SKM-1 treated with dmso at 0.1 percent for 144 hours (cell line): ENCODE results near the gene CTNNA3.
"Not testable (repeated sequence)": the region's sequence is repeated elsewhere in the genome, so short reads cannot be mapped to it uniquely, and the experiment has no call there.

Source experiments
- DNase-seq: peaks from one replicate; lab custom pipeline; 2025; ENCODE audit not compliant: unreplicated experiment; lab: John Stamatoyannopoulos, UW

The CTNNA3 gene

DNA sequence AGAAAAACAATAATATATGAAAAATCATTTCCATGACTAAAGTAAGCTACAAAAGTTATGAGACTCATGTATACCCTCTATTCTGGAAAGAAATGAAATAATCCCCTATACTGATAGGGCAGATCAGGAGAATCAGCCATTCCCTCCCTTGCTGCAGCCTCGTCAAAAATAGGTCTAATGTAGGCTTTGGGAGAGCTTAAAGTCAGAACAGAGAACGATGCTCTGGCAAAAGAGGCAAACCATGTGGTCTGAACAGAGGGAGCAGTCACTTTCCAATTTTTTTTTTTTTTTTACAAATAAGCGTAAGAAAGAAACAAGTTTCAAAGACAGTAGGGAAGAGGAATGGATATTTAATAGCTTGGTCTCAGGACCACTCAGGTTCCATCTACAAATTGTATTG lies 1232.4 kb downstream of the CTNNA3 start:
- DNase-seq = no peak

DNA sequence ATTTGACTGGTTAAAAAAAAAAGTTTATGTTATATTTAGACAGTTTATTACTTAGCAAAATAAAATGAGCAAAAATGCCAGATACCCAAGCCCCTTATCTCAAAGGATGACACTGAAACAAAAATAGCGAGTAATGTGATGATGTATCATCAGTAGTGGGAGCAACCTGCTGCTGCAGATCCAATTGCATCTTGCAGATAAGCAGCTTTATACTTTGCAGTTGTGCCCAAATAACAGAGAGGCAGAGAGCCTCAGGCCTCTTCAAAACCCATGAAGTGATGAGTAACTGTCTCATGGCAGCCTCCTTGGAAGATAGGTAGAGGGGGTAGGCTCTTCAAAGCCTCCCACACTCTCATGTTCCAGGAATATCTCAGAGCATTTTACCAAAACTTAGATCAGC lies 1238.4 kb downstream of the CTNNA3 start:
- DNase-seq = no peak

DNA sequence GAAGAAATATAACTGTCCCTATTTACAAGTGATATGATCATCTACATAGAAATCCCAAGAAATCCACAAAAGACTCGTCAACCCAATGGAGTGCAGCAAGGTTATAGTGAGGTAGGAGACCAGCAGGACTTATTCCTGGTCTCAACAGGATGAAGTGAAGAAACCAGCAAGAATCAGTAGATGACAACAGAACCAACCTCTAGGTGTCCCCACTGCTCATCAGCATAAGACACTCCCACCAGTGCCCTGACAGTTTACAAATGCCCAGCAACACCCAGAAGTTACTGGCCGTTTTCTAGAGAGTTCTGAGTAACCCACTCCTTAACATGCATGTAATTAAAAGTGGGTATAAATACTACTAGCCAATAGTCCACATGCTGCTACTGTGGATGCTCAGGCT lies 1240.7 kb downstream of the CTNNA3 start:
- DNase-seq = no peak

DNA sequence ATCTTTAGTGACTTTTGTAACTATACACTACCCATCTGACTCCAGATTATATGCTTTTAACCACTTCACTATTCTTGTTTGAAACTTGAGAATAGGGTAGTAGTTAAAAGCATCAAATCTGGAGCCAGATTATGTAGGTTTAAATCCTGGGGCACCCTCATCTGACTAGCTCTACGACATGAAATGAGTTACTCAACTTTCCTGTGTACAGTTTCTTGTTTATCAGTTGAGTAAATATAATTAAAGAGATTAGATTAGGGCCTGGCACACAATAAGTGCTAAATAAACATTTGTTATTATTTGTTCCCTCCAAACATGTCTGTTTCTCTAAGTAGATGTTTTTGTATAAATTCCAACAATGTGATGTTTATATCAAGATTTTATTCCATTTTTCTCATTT lies 1255.4 kb downstream of the CTNNA3 start:
- no peak for DNase-seq

DNA sequence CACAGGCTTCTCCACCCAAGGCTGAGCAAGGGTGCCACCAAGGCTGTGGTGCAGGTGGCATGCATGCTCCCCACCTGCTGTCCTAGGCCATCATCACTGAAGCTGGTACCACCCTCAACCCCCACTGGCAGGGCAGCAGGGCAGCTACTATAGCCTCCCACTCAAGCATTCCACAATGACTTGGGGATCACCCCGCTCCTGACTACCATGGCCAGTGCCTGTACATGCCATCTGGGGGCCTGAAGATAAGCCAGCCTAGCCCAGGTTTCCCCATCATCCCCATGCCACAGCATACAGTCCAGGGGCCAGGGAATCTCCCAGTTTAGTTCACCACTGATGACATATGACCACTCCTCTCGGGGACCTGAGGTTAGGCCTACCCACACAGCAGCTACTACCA lies 1281.1 kb downstream of the CTNNA3 start:
- no peak for DNase-seq

DNA sequence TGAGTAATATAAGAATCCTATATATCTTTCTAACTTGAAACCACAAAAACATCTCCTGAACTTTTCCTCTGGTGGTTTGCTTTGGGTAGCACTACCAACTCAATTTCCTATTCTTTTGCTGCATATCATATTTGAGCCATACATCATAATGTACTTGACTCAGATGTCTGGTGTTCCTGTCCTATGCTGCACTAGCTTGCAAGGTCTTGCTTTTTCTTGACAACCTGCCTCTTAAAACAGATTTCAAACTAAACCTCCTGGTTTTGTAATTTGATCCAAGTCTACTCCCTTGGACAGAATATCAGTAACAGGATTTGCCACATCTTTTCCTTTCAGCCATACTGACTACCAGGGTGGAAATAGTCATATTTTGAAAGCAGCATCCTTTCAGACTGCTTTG lies 1290.4 kb downstream of the CTNNA3 start:
- DNase-seq = no peak

DNA sequence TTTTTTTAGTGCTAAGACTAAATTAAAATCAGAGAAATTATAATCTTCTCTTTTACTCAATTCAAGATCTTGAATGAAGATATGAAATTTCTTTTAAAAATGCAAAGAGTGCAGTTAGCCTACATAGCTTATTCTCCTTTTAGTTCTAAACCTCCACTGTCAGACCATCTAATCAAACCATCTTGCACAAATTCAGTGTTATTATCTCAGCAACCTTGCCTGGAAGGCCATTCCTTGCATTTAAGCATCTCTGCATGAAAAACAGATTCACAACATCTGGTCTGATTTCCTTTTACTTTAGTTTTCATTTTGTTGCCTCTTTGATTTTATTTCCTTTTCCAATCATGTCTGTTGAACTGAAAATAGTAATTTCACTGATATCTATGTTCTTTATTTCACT lies 1297.3 kb downstream of the CTNNA3 start:
- DNase-seq = no peak

DNA sequence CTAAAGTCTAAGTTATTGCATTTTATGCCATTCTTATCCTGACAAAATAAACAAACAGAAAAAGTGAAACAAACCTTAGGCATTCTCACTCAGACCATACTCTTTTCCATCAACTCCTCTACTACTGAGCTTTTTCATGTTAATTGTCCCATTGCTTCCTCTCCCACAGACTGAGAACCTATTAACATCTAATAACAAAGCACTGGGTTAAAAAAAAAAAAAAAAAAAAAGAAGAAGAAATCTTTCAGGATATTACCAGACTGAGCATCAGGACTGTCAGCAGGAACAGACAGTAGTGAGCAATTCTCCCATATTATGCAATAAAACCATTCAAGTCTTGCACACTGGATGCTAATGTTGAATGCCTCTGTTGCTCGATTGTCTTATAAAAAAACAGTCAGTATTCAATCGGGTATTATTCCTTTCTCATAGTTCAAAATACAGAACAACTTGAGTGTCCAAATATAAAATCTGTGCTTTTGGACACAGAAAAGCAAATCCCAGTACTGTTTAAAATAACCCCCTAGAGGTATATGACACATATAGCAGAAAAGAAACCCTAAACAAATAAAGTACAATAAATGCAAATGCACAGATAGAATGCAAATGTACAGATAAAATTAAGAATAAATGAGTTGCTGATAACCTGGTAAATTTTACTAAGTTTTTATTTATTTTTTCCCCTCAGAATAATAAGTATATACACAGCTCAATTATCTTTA lies 1301.5 kb downstream of the CTNNA3 start:
- no peak for DNase-seq

DNA sequence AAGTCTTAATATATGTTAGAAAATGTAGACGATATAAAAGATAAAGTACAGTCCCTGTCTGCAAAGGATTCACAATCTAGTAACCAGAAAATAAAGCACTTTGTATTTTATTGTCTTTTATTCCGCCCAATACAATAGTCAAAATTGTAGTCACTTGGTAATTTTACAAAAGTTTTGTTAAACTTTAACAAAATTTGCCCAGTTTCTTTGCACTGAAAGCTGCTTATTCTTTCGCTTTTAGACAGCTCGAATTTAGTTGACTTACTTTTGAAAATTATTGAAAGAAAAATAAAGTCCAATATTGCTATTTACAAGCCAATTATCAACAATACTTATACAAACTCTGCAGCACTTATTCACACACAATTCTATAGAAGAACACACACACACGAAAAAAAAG lies 1305.1 kb downstream of the CTNNA3 start:
- no peak for DNase-seq

DNA sequence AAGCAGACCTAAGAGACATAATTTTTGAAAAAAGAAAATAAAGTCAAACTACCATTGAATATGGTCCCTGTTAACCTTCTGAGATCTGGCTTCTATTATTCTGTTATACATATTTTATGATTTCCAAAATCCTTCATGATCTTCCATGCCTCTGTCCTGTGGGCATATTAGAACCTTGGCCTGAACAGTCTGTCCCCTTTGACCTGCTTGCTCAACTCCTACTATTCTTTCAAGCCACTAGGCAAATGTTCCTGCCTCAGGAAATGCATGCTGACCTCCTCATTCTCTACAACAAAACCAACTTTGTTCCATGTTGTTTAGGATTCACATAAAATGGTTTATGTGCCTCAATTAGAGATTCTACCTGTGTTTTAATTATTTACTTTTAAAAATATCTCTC lies 1315.0 kb downstream of the CTNNA3 start:
- DNase-seq = no peak

DNA sequence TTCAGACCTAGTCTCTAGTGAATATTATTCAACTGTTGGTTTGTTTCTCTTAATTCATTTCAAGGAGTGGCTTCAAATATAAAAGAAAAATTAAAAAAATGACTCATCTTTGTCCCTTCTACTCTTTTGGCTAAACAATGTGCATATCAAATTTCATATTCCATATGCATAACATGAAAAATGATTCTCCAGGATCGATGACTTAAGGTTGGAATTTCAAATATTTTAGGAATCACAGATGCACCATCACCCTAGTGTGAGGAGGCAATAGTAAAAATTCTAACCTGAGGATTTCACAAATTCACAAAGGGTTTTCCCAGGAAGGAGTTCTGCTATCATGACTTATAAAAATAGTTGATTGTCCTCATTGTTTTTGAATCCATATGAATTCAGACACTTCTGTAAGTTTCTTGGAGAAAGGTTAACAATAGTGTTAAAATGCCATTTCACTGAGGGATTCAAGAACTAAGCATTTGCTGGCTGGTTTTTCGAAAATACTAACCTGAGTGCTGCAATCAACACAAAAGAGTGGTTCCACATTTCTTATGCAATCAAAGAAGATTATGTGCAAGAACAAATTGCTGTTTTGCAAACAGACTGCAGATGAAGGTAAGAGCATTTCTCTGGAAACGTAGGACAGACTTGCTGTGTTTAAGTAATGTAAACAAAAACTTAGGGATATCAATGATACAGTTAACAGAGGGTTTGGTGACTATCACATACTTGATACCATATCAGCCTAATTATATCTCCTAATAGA lies 1317.7 kb downstream of the CTNNA3 start:
- peak; percentile 46 for DNase-seq

DNA sequence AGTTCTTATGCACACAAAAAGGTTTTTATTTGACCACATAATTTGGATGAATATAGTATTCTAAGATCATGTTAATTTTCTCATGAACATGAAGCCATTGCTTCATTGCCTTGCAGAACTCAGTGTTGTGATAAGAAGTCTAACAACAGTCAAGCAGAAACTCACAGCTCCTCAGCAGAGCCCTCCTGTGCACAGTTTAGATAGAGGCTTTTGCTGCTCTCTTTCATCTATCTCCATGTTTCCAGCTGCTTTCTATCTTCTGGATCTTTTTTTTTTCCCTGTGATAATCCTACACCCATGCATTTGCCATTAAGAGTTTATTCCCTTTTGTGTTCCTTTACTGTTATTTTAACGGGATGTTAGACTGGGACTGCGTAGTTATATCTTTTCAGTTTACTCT lies 1327.8 kb downstream of the CTNNA3 start:
- DNase-seq = no peak

DNA sequence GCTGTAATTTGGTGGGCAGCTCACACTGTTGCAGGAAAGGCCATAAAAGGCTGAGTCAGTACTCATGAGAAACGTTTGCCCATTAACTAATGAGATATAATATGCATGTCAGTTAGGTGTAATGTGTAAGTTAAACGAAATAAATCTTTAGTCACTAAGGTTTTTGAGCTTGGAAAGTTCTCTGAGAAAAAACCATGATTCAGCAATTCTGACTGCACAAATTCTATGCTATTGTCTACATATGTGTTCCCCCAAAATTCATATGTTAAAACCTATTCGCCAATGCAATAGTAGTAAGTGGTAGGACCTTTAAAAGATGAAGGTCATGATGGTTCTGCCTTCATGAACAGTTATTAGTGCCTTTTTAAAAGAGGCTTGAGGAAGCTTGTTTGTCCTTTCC lies 1329.8 kb downstream of the CTNNA3 start:
- no peak for DNase-seq

DNA sequence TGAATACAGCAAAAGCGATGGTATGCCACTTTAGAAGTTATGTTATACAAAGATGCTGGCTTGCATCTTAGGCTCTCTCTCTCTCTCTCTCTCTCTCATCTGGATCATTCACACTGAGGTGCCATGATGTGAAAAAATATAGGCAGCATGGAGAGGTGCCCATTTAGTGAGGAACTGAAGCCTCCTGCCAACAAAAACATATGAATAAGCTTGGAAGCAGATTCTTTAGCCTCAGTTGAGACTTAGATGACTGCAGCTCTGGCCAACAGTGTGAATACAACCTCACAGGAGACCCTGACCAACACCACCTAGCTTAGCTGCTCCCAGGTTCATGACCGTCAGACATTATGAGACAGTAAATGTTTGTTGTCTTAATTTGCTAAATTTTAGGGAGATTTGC lies 1330.3 kb downstream of the CTNNA3 start:
- DNase-seq = no peak

DNA sequence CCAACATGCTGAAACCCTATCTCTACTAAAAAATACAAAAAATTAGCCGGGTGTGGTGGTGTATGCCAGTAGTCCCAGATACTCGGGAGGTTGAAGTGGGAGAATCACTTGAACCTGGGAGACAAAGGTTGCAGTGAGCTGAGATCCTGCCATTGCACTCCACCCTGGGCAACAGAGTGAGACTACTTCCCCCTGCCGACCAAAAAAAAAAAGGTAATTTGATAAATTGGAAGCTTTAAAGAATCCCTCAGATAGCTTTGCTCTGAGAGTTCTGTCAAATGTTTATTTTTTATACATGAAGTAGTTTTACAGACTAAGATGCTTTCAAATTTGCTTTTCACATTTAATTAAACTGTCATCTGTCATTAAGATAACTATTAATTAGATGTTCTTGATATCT lies 1333.5 kb downstream of the CTNNA3 start:
- DNase-seq = no peak

DNA sequence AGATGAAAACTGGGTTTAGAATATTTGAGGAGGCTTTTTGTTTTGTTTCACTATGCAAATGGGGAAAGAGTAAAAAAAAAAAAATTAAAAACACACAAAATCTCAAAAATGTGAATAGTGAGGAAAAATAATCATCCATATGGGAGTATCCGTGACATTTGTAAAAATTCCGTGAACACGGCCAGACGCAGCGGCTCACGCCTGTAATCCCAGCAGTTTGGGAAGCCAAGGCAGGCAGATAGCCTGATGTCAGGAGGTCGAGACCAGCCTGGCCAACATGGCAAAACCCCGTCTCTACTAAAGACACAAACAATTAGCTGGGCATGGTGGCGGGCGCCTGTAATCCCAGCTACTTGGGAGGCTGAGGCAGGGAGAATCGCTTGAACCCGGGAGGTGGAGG lies 1342.2 kb downstream of the CTNNA3 start:
- DNase-seq = not testable (repeated sequence)

DNA sequence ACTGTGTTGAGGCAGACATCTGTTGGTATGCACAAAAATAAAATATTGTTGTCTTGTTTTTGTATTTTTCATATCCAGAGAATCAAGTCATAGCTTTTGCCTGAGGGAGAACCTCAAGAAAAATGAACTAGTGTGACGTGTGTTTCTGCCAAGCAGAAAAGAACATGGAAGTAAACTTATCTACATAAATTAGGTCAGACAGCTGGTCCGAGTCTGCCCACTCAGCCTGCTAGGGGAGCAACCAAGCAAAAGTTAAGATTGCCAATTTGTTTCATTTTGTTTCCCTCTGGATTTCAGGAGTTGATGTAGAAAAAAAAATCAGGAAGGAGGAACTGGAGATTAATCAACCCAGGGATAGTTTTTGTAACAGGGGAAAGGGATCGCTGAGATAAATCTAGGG lies 1342.6 kb downstream of the CTNNA3 start:
- DNase-seq = no peak

DNA sequence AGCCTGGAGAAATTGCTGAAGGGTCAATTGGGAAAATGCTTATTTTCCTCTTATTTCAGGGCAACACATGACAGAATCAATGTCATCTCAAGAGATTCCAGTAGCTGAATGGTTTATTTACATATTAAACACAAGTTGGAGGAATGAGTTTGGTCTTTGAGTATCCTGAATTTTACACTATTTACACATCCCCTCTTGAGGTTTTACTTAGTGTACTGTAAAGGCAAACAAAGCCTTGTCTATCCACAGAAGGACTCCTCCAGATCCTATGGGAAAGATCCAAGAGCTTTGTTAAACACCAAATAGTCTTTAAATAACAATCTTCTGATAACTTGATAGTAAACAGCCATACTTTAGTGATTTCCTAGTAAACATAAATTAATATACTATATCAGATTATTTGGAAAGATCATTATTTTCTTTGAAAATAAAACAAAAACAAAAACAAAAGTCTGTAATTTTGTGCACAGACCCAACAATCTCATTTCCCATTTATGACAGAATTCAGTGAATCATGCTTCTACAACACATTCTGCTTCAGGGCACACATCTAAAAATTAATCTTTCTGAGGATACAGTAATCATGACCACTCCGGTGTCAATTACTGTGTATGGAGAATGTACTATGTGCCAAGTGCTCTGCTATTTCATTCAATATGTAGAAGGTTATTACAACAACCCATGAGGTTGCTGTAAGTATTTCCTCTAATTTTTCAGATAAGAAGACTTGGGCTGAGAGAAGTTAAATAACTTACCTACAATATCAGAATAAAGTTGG lies 1345.2 kb downstream of the CTNNA3 start:
- no peak for DNase-seq

DNA sequence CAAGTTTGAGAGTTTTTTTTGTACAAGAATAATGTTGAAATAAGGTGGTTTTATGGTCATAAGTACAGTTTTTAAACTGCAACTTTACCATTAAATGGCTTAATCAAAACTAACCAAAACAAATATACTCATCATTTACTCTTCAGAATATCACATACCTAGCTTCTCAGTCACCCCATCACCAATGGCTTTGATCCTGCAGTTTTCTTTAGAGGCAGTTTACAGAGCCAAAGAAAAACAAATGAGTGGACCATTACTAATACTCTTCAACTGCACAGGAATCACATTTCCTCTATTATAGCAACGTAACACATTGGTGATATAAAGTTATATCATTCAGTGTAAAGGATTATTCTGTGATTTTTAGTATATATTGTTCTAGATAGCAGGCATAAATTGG lies 1346.3 kb downstream of the CTNNA3 start:
- no peak for DNase-seq

DNA sequence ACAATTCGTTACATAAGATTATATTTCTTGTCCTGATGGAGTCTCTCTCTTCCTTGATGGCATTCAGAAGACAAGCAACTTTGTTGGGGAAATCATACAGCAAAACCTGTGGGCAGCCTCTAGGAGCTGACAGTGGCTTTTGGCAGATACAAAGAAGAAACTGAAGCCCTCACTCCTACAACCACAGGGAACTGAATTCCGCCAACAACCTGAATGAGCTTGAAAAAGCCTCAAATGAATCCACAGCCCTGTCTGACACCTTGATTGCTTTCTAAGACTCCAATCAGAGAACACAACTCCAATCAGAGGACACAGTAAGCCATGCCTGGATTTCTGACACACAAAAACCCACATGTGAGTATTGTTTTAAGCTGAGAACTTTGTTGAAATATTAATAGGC lies 1346.9 kb downstream of the CTNNA3 start:
- DNase-seq = no peak

DNA sequence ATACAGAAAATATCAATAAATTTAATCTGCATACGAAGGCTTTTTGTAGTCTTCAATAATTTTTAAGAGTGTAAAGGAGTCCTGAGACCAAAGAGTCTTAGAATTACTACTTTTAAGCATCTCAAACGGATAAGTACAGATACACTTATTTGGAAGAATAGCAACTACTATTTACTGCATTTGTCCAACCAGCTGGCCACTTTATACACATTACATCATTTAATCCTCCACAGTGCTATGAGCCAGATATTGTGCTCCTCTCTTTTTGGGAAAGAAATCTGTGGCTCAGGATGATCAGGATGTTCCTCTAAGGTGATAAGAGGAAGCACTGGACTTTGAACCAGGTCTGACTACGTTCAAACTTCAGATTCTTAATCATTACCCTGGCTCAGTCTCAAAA lies 1358.8 kb downstream of the CTNNA3 start:
- DNase-seq = no peak

DNA sequence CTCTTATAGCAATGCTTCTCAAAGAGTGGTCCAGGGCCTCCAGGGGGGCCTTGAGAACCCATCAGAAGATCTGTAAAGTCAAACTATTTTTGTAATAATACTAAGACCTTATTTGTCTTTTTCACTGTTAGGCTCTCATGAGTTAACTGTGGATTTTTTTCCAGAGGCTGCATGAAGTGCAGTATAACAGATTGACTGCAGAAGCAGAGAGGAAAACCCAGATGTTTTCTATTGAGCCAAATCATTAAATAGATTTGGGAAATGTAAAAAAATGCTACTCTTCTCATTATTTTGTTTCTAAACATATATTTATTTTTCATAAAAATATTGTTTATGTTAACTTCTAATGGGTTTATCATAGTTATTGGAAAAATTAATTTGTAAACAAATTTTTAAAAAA lies 1359.2 kb downstream of the CTNNA3 start:
- DNase-seq = no peak
